CD14-positive monocyte (primary cell): Measurements from ENCODE around the gene ODC1. TPM values are rescaled to one million over a fixed set of nuclear protein-coding genes. Genes with fewer than 3 reads are reported as not detected.

Source experiments
- DNase-seq, 3 donors: peaks; one replicate each; pipeline ENCODE4 v3.0.0-alpha.2; 2011 to 2022
- H2AFZ ChIP-seq: 2 replicates; pipeline ENCODE4 v1.6.0; 2012; ENCODE audit warnings: mild to moderate bottlenecking, low read depth, low read length, inconsistent platforms; ENCODE audit not compliant: insufficient read depth, poor library complexity, severe bottlenecking
- H3K27ac ChIP-seq, 2 donors: 1 replicate in 1 of 2; 2 replicates in 1 of 2; pipeline ENCODE4 v1.5.1; 2012 to 2013; ENCODE audit warnings: low read length in 2 of 2, control low read depth in 1 of 2, inconsistent platforms in 1 of 2, low read depth in 1 of 2, mild to moderate bottlenecking in 1 of 2
- H3K27me3 ChIP-seq, 2 donors: one replicate each; pipeline versions ENCODE4 v1.6.0 to v1.6.1; 2011 to 2013; ENCODE audit warnings: low read length in 2 of 2; ENCODE audit not compliant: control insufficient read depth in 2 of 2, insufficient read depth in 2 of 2
- H3K36me3 ChIP-seq, 2 donors: replicated peaks in 1 of 2; 1 replicate in 1 of 2; 2 replicates in 1 of 2; pipeline versions ENCODE4 v1.5.1 to v1.6.1; 2012 to 2013; ENCODE audit warnings: low read length in 2 of 2, control low read depth in 1 of 2, inconsistent platforms in 1 of 2, mild to moderate bottlenecking in 1 of 2; ENCODE audit not compliant: insufficient read depth in 2 of 2, control insufficient read depth in 1 of 2
- H3K4me1 ChIP-seq, 2 donors: 1 replicate in 1 of 2; 2 replicates in 1 of 2; pipeline versions ENCODE4 v1.5.1 to v1.6.1; 2012 to 2013; ENCODE audit warnings: low read length in 2 of 2, control low read depth in 1 of 2, inconsistent platforms in 1 of 2, mild to moderate bottlenecking in 1 of 2, moderate library complexity in 1 of 2; ENCODE audit not compliant: insufficient read depth in 2 of 2, control insufficient read depth in 1 of 2
- H3K4me2 ChIP-seq: replicated peaks from 2 replicates; pipeline ENCODE3; 2012; ENCODE audit warnings: low read length, moderate library complexity, mild to moderate bottlenecking; ENCODE audit not compliant: poor library complexity, severe bottlenecking; ENCODE audit errors: extremely low read depth
- H3K4me3 ChIP-seq, 3 experiments: fragments of 200-600 bp in 1 of 3; sonication (generic) in 1 of 3; replicated peaks in 1 of 3; 1 replicate in 2 of 3; 2 replicates in 1 of 3; pipeline ENCODE4 v1.5.1; 2011 to 2013; ENCODE audit warnings: low read length in 3 of 3, mild to moderate bottlenecking in 3 of 3, control low read depth in 2 of 3, low read depth in 2 of 3, inconsistent platforms in 1 of 3, moderate library complexity in 1 of 3
- H3K79me2 ChIP-seq: 2 replicates; pipeline ENCODE4 v1.6.0; 2012; ENCODE audit warnings: mild to moderate bottlenecking, control low read depth, inconsistent platforms, low read length, moderate library complexity; ENCODE audit not compliant: insufficient read depth
- H3K9ac ChIP-seq: 2 replicates; pipeline ENCODE4 v1.6.0; 2017; ENCODE audit warnings: low read length, mild to moderate bottlenecking; ENCODE audit not compliant: insufficient read depth, poor library complexity, severe bottlenecking
- H3K9me3 ChIP-seq, 2 donors: replicated peaks in 1 of 2; 1 replicate in 1 of 2; 2 replicates in 1 of 2; pipeline versions ENCODE4 v1.5.1 to v1.6.1; 2012 to 2013; ENCODE audit warnings: low read length in 2 of 2, control low read depth in 1 of 2; ENCODE audit not compliant: control insufficient read depth in 1 of 2, insufficient read depth in 1 of 2
- H4K20me1 ChIP-seq: 2 replicates; pipeline ENCODE4 v1.6.0; 2012; ENCODE audit warnings: mild to moderate bottlenecking, low read length, control low read depth, moderate library complexity; ENCODE audit not compliant: insufficient read depth
- H3K27ac Mint-ChIP-seq, 7 donors: one replicate each; pipeline ENCODE4 v1.8.0; 2020; ENCODE audit warnings: mild to moderate bottlenecking in 7 of 7, mixed read lengths in 7 of 7, moderate library complexity in 6 of 7, inconsistent platforms in 2 of 7
- H3K27me3 Mint-ChIP-seq, 3 donors: one replicate each; pipeline ENCODE4 v1.8.0; 2021 to 2022; ENCODE audit warnings: low read depth in 3 of 3, mild to moderate bottlenecking in 3 of 3, mixed read lengths in 3 of 3, moderate library complexity in 3 of 3, inconsistent platforms in 1 of 3
- H3K36me3 Mint-ChIP-seq, 2 donors: one replicate each; pipeline ENCODE4 v1.8.0; 2020; ENCODE audit warnings: mixed read lengths in 2 of 2, inconsistent platforms in 1 of 2, mild to moderate bottlenecking in 1 of 2
- H3K4me1 Mint-ChIP-seq: one replicate; pipeline ENCODE4 v1.8.0; 2020; ENCODE audit warnings: mild to moderate bottlenecking, mixed read lengths
- H3K4me3 Mint-ChIP-seq, 2 donors: one replicate each; pipeline ENCODE4 v1.8.0; 2020; ENCODE audit warnings: mild to moderate bottlenecking in 2 of 2, mixed read lengths in 2 of 2, moderate library complexity in 1 of 2
- H3K9me3 Mint-ChIP-seq, 7 donors: one replicate each; pipeline ENCODE4 v1.8.0; 2020 to 2022; ENCODE audit warnings: mixed read lengths in 7 of 7, mild to moderate bottlenecking in 6 of 7, moderate library complexity in 6 of 7, inconsistent platforms in 2 of 7
- CTCF ChIP-seq: fragments of 200-600 bp; IDR thresholded peaks from one replicate; pipeline ENCODE4 v1.8.0; 2022; ENCODE audit warnings: antibody characterized with exemption, mild to moderate bottlenecking
- WGBS: methylation state at CpG from one replicate; pipeline ENCODE4 v1.1.5; 2013; ENCODE audit warnings: missing lambda C conversion rate; ENCODE audit not compliant: insufficient coverage; 5-methylcytosine and 5-hydroxymethylcytosine counted together
- intact Hi-C, 2 donors: fragments of 100-400 bp; cut with micrococcal nuclease; formaldehyde crosslinking; loops; one replicate each; pipeline versions ENCODE4 v1.15.0 to v1.15.1; 2023
- polyA plus RNA-seq, 3 donors: library from polyadenylated mRNA; depleted of rRNA in 1 of 3; unstranded in 2 of 3; stranded (reverse) in 1 of 3; fragments of 300-500 nt in 2 of 3; fragments of >200 nt in 1 of 3; fragmentation: Illumina TruSeq in 2 of 3; gene quantifications; 1 replicate in 2 of 3; 2 replicates in 1 of 3; pipeline ENCODE4 v1.2.3, GENCODE V29; 2012 to 2021

The ODC1 gene
- polyA plus RNA-seq, 3 donors: 22.7 to 27.3 (median 23.6) TPM

DNA sequence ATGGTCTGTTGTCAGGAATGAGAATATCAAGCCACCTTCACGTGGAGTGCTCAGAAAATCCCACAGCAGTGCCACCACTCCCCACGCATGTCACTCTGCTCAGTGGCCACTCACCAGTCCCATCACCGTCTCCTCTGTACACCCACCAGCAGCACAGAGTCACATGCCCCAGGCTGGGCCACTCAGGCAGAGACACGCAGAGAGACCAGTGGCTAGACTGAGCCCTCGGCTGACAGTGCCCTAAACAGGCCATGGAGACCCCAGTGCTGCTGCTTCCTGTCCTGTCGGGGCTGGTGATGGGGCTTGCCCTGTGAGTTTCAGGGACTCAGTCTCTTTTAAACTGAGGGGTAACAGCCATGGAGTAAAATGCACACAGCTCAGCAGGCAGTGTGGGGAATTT lies 25.9 kb downstream of the ODC1 start:
- Mint-ChIP-seq H3K4me3 (no peak overlapping the region), H3K27ac (peak overlapping the region in 2 of 7 donors; percentile 54 to 88), H3K4me1 (no peaks in the 10 kb centered on the region), H3K36me3 (peaks cover 67 to 83% of the 10 kb centered on the region in 2 donors), H3K27me3 (no peaks in the 10 kb centered on the region), H3K9me3 (no peaks in the 10 kb centered on the region)
- Histone ChIP-seq H3K27me3 (no peaks in the 10 kb centered on the region), H4K20me1 (peaks cover 20% of the 10 kb centered on the region), H2AFZ (no peak overlapping the region), H3K4me2 (no peak overlapping the region), H3K9me3 (no peaks in the 10 kb centered on the region), H3K36me3 (peaks cover 78 to 88% of the 10 kb centered on the region in 2 donors), H3K4me3 (no peak overlapping the region), H3K4me1 (no peaks in the 10 kb centered on the region), H3K27ac (no peak overlapping the region), H3K79me2 (no peaks in the 10 kb centered on the region), H3K9ac (no peak overlapping the region)
- 100% methylated on average over 5 of the region's 6 CpGs for WGBS
- TF ChIP-seq CTCF: no peak
- no peak for DNase-seq
- intact Hi-C loops: no loop called here

- Histone ChIP-seq H3K9me3 (no peaks in the 10 kb centered on the region), H4K20me1 (peaks cover 37% of the 10 kb centered on the region), H3K27me3 (no peaks in the 10 kb centered on the region), H3K79me2 (peaks cover 8% of the 10 kb centered on the region), H3K4me3 (no peak overlapping the region), H3K36me3 (peaks cover 58 to 80% of the 10 kb centered on the region in 2 donors), H3K4me1 (no peaks in the 10 kb centered on the region), H3K27ac (no peak overlapping the region), H3K4me2 (no peak overlapping the region), H3K9ac (no peak overlapping the region), H2AFZ (no peak overlapping the region)
- no peak for DNase-seq
- Mint-ChIP-seq H3K27me3 (no peaks in the 10 kb centered on the region), H3K4me1 (no peaks in the 10 kb centered on the region), H3K9me3 (no peaks in the 10 kb centered on the region), H3K27ac (peak overlapping the region in 1 of 7 donors; percentile 37), H3K36me3 (peaks cover 62 to 79% of the 10 kb centered on the region in 2 donors), H3K4me3 (no peak overlapping the region)
- TF ChIP-seq CTCF: no peak
- intact Hi-C loops: loop anchor here in 1 of 2 donors (5.0 kb wide), 1 partner anchor 102 kb away; no protein-coding TSS in a partner anchor
- 97% methylated on average over 48 of the region's 54 CpGs for WGBS
Measured at GRCh38 chr2:10419553-10420257, 28.4 kb downstream of the ODC1 start.
